Measurements from ENCODE around the gene UBE2G1.

UBE2G1 gene

DNA sequence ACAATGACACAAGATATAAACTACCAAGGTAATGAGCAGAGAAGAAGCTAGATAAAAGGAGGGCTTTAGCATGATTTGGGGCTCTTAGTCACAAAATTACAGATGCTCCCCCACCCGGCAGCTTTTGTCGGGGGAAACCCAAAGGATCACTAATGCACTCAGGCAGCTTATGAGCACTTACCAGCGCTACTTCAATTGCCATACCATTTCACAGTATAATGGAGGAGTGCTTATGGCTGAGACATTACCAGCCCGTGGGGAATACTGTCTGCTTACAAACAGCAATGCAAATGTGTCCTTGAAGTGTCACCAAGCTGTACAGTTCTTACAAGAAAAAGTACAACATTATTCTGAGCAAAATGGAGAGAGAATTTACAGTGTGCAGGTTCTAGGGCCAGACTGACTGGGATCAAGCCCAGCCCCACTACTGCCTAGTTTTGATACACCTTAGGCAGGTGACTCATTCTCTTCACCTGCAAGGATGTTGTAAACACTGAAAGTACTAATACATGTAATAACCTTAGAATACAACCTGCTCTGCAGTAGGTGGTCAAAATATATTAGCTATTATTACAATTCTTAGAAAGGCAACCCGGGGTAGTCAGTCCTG is 119.0 kb downstream of the UBE2G1 start:
- no peak for DNase-seq (ENCODE audit: low spot score)

DNA sequence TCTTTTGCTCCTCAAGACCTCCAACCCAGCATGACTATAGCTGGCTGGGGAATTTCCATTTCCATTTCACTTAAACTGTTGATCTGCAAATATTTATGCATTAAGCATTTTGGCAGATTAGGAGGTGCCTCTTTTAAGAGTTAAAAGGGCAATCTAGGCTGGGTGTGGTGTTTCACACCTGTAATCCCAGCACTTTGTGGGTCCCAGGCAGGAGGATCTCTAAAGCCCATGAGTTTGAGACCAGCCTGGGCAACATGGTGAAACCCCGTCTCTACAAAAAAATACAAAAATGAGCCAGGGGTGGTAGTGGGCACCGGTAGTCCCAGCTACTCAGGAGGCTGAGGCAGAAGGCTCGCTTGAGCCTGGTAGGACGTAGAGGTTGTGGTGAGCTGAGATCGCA is 119.8 kb downstream of the UBE2G1 start:
- no peak for DNase-seq (ENCODE audit: low spot score)

DNA sequence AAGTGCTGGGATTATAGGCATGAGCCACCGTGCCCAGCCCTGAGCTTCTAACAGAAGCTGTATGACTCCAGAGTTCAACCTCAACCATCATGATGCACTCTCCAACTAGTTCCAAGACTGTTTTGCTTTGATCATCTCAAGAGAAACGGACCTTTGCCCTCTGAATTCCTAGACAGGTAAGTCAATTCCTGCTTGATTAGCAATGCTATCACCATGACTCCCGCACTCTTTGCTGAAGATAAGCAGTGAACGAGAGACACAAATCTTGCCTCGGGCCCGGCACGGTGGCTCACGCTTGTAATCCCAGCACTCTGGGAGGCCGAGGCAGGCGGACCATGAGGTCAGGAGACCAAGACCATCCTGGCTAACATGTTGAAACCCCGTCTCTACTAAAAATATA is 124.9 kb downstream of the UBE2G1 start:
- DNase-seq (ENCODE audit: low spot score), result no peak

DNA sequence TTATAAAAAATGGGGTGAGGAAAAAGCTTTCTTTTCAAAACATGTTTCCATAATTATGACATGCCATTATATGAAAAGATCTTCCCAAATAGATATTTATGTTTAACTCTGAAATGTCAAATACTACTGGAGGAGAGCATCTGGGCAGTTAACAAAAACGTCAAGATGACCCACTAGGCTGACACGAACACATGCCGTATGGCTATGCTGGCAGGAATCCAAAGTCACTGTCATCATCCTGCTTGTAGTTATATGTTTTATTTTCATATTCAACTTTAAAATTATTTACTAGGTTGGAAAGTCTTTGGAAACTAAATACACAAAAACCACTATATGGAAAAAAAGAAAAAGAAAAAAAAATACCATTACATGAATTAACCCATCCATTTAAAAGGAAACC is 130.0 kb downstream of the UBE2G1 start:
- no peak for DNase-seq (ENCODE audit: low spot score)

DNA sequence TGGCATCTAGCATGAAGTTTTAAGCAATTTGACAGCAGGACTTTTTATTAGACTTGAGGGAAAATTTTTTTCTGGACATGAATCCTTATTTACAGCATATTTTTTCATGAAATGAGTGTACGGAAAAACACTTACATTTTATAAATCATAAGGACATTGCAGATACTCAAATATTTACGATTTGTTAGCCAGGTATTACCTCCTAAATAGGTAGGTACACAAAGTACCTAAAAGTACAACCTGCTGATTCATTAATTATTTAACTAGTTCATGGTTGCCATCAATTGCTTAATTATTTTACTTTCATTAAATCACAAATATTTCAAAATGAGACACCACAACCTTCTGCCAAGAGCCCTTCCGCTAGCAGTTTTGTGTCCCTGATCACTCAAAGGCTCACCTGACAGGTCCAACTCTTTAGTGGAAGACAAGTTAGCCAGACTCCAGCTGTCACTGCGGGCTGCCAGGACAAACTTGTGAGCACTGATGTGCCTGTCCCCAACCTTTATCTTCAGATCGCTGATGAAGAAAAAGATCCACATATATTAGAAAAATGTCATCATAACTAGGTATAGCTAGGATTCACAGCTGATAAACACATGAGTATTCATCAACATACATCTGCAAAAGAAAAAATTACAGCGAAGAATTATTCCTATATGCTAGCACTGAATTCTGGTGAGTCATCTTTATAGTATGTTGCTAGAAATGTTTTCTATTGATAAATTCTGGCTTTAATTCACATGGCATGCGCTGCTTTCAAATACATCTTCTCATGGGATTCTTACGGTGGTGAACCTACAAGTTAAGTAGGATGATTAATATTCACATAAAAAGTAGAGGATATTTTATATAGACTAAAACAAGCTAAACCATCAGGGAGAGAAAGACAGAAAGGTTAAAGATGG is 130.8 kb downstream of the UBE2G1 start:
- no peak for DNase-seq (ENCODE audit: low spot score)

DNA sequence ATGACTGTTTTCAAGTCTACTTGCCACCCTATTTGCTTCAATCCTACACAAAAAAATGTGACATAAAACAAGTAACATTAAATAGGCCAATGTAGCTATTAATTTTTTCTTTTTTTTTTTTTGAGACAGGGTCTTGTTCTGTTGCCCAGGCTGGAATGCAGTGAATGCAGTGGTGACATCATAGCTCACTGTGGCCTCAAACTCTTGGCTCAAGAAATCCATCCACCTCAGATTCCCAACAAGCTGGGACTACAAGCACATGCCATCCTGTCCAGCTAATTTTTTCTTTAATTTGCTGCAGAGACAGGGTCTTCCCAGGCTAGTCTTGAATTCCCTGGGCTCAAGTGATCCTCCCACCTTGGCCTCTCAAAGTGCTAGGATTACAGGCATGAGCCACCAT is 132.1 kb downstream of the UBE2G1 start:
- DNase-seq (ENCODE audit: low spot score), result no peak

DNA sequence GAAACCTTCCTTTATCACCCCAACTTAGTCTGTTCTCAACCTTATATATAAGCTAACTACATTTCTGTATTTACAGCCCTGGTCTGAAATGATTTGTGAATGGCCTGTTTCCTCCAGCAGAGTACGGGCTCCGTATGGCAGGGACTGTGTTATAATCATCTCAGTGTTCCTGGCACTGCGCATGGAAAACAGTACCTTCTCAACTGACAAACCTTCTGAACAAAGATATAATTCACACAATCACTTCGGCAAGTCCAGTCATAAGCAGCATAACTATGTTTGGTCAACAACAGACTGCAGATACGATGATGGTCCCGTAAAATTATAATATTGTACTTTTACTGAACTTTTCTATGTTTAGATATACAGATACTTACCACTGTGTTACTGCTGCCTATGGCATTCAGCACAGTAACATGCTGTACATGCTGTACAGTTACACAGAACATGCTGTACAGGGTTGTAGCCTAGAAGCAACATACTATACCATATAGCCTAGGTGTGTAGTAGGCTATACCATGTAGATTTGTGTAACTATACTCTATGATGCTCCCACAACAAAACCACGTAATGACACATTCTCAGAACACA is 132.7 kb downstream of the UBE2G1 start:
- no peak for DNase-seq (ENCODE audit: low spot score)

DNA sequence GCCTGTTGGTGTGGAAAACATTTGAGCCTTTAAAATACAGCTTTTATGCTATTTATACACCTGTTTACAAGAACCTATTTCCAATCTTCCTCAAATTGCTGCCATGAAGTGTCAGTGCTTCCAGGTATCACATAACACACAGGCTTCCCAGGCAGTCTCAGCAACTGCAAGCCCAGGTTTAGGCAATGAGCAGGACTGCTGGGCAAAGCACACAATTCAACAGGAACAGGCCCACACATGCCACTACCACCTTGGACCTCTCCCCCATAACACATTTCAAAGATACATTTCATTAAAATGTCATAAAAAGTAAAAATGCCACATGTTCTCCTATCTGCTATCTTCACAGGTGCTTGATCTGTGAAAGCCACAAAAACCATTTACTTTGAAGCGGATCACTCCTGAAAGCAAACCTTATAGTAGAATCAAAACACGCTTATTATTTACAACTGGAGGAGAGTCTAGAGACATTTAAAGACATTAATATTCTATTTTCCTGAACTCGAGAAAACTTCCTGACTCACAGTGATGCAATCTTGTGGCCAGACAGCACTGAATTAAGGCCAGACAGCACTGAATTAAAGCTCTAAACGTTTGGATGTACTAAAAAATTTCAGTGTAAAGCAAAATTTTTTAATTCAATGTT is 134.2 kb downstream of the UBE2G1 start:
- no peak for DNase-seq (ENCODE audit: low spot score)

DNA sequence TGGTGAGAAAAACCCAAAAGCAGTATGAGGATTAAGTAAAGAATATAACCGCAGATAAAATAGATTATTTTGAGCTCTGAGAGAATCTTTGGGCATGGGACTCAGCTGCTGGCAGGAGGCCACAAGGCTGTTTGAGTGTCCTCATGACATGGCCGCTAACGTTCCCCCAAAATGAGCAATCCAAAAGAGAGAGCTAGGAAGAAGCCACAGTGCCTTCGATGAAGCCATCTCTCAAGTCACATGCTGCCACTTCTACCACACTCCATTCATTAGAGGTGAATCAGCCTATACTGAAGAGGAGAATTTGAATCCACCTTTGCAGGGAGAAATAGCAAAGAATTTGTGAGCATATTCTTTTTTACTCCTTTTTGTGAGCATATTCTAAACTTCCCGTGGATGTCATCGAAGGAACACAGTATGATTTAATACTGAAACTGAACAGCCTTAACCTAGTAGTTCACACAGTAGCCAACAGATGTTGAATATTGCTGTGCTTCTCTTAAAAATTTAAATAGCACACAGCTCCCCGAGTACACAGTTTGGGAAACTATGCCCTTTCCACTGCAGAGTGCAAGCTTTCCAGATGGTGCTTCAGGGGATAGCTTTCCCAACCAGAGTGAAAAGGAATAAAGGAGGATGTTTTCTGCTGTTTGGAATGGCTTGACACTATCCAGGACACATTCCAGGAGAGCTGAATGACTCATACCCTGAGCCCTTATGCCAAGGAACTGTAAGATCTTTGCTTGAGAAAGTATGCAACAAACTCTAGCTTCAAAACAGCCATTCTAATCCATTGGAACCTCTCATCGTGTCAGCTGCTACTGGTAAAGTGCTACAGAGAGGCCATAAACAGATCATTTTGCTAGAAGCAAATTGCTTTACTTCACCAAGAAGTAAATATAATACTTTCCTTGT is 136.6 kb downstream of the UBE2G1 start:
- no peak for DNase-seq (ENCODE audit: low spot score)

DNA sequence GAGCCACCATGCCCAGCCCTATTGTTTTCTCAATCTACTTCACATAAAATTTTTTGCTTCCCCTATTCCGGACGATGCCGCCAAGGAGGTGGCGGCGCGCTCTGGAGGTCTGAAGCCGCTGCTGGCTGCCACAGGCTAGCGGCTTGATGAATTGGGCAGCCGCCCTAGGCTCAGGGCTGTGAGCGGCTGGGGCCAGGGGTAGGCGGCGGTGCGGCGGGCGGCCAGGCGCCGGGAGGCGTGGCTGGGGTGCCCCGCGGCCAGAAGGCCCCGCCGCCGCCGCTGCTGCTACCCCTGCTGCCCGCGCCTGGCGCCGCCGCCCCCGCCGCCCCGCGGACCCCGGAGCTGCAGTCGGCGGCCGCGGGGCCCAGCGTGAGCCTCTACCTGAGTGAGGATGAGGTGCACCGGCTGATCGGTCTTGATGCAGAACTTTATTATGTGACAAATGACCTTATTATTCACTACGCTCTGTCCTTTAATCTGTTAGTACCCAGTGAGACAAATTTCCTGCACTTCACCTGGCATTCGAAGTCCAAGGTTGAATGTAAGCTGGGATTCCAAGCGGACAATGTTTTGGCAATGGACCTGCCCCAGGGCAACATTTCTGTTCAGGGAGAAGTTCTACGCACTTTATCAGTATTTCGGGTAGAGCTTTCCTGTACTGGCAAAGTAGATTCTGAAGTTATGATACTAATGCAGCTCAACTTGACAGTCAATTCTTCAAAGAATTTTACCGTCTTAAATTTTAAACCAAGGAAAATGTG is 144.4 kb downstream of the UBE2G1 start:
- no peak for DNase-seq (ENCODE audit: low spot score)

DNA sequence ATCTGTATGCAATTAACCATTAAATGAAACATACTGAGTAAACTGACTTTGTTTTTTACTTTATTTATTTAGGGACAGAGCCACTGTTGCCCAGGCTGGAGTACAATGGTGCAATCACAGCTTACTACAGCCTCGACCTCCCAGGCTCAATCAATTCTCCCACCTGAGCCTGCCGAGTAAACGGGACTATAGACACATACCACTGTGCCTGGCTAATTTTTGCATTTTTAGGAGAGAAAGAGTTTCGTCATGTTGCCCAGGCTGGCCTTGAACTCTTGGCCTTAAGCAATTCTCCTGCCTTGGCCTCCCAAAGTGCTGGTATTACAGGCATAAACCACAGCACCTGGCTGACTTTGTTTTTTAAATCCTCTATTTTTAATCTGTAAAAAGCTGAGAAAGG is 145.3 kb downstream of the UBE2G1 start:
- no peak for DNase-seq (ENCODE audit: low spot score)

DNA sequence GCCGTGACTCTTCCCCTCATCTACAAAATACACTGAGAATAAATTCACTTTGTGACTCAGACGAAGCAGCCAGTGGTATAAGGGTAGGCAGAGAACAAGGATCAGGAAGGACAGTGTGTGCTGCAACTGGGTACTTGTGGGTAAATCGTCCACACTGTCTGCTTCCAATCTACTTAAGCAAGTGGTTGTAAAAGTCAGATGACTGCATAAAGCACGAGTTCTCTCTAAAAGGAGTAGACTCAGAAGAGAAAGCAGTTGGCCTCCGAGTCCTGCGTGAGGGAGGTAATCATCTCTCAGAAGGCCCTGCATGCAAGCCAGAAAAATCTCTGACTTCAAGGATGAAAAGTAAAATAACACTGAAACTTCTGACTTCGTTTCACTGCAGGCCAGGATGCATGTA is 145.8 kb downstream of the UBE2G1 start:
- DNase-seq (ENCODE audit: low spot score), result no peak

All from activated CD4-positive, alpha-beta T cell treated with anti-CD3 and anti-CD28 coated beads, Interleukin-2, Interleukin-4, amounts not matched to agents 100 ng/mL and 50 ng/mL, durations not matched to agents 16 hours and 8 hours (primary cell).